LNCAP (cell line): ENCODE measurements around the gene MRPS7.

Source experiments
- CTCF ChIP-seq: fragments of 450-650 bp; IDR thresholded peaks from 2 replicates; pipeline ENCODE4 v1.5.1; 2017; ENCODE audit warnings: mild to moderate bottlenecking

The MRPS7 gene

DNA sequence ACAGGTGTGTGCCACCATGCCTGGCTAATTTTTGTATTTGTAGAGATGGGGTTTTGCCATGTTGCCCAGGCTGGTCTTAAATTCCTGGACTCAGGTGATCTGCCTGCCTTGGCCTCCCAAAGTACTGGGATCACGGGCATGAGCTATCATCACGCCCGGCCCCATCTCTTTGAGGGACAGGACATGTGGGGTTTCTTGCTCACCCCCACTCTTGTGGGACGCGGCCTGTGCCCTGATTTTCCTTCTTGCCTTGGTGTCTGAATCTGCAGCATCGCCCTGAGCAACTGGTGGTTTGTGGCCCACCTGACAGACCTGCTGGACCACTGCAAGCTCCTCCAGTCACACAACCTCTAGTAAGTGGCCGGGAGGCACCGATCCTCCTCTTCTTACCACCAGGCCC, 30.6 kb upstream of the MRPS7 start:
- TF ChIP-seq CTCF = no peak

- TF ChIP-seq CTCF = no peak
Observed at GRCh38 chr17:75231741-75232464, 29.8 kb upstream of the MRPS7 start.

DNA sequence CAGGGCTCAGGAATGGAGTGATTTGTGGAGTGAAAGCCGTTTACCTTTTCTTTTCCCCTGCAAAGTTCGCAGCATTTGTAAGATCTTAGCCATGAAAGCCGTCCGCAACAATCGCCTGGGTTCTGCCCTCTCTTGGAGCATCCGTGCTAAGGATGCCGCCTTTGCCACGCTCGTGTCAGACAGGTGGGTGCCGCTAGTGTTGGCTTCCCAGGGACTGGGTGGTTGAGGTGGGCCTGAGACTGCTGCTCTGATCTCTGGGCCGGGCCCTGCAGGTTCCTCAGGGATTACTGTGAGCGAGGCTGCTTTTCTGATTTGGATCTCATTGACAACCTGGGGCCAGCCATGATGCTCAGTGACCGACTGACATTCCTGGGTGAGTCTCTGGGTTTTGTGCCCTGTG, 28.9 kb upstream of the MRPS7 start:
- TF ChIP-seq CTCF = no peak

DNA sequence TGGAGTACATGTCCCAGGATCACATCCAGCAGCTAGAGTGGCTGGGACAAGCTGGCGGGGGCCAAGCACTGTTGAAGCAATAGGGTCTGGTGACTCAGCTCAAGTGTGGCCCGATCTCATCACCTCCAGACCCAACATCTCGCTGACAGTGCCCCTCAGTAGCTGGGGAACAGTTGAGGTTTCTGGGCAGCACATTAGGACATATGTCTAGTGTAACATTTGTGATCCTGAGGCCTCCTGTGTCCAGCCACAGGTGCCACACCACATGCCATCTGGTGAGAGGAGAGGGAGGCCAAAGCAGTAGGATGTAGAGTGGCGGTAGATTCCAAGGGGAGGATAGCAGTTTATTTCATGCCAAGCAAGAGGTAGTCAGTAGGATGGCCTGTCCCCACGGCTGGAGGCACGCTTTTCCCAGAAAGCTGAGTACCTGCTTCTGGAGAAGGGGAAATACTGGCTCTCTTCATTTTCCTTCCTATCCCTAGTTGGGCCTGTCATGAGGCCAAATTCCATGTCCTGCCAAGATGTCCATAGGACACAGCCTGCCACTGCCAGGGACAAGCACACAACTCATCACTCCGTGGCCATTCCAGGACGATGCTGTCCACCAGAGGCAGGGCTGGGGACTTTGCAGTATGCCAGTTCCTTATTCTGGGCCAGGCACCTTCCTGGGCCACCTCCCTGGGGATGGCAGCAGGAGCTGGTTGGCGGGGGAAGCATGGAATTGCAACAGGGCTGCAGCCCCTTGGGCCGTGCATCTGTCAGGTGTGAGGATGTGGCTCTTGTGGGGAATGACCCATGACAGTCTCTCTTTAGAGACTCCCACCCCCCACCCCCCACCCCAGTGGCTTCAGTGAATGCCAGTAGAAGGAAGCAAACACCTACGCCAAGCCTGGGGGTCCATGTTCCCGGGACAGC, 24.3 kb upstream of the MRPS7 start:
- no peak for TF ChIP-seq CTCF

DNA sequence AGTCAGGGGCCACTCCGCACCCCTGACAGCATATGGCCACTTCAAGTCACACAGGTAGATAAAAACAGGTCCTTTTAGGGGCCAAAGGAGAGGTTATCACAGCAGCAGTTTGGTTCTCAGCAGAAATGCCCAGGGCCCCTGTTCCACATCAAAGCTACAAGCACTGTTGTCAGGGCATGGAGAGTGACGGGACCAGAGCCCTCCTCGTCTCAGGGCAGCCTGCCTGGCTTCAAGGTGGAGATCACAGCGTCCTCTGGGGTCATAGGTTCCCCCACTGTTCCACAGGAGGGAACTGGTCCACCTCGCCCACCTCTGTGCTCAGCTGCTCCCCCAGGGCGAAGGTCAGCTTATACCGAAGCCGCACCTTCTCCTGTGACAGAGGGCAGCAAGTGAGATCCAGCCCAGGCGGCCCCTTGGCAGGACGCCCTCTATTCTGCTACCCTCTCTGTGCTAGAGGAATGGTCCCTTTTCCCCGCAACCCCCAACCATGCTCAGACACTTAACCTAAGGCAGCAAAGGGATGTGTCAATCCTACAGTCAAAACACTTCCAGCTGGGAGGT, 23.6 kb upstream of the MRPS7 start:
- TF ChIP-seq CTCF = no peak

DNA sequence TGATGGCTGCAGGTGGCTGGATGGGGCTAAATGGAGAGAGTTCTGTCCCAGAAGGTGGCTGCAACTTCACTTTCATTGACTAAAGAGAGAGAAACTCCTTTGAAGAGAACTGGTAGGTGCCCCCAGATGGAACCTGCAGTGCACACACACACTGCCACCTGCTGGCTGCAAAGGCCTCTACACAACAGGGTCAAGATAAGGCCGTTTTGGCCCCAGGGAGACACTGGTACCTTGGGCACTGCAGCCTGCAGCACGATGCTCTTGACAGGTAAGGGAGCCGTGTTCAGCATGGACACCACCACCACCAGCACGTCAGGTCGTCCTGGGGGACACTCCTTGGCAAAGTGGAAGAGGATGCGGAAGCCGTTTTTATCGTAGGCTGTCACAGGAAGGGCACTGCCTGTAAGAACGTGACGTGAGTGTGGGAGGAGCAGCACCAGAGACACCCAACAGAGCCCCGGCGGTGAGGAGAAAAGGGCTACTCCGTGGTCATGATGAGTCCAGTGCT, 22.9 kb upstream of the MRPS7 start:
- TF ChIP-seq CTCF = peak; percentile 96

DNA sequence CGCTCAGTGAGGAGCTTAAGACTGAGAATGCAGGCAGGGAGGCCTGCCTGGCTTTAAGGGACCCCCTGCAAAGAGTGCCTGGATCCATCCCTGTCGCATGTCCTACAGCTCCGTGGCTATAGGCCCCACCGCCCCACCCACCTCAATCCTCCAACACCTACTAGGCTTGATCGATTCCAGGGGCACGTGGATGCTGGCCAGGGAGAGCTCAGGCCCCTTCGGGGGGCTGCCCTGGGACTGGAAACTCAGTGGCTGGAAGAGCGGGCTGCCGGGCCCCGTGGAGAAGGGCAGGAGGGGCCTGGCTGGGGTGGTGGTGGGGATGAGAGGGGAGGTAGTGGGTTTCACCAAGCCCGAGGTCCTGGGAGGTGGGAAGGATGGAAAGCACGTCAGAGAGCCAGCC, 22.5 kb upstream of the MRPS7 start:
- no peak for TF ChIP-seq CTCF
